Measurements from ENCODE around the gene SDHC.

- TF ChIP-seq ZNF830 (tag by site-specific recombination; IDR thresholded peaks at IDR 0.05; ENCODE audit: low read depth) (no peak), ZBTB11 (tag by site-specific recombination; conservative IDR thresholded peaks at IDR 0.05; ENCODE audit: low read depth) (no peak), ZNF133 (tag by site-specific recombination; IDR thresholded peaks at IDR 0.05) (no peak), MEIS1 (CRISPR knock-in tag; IDR thresholded peaks at IDR 0.05; ENCODE audit: borderline replicate concordance) (no peak), ELK4 (IDR thresholded peaks at IDR 0.05; ENCODE audit: borderline replicate concordance, low read depth, low read length) (no peak), ZNF121 (tag by site-specific recombination; IDR thresholded peaks at IDR 0.05) (no peak), YY1 (tag by site-specific recombination; IDR thresholded peaks at IDR 0.05) (no peak), CTCF (tag by site-specific recombination; IDR thresholded peaks at IDR 0.05) (no peak), ZBTB44 (tag by site-specific recombination; IDR thresholded peaks at IDR 0.05) (no peak), ZNF114 (tag by site-specific recombination; IDR thresholded peaks at IDR 0.05) (no peak), TSHZ1 (tag by site-specific recombination; IDR thresholded peaks at IDR 0.05; ENCODE audit: borderline replicate concordance) (no peak), ZBTB21 (tag by site-specific recombination; IDR thresholded peaks at IDR 0.05) (no peak)
Measured at GRCh38 chr1:161357073-161357472, 42.9 kb downstream of the SDHC start.
